GM23248 (cell line): ENCODE measurements around the gene MTFR1L.

ENCODE experiments used
- EZH2 ChIP-seq: fragments of 200-600 bp; sonication (generic); IDR thresholded peaks from 2 replicates; pipeline ENCODE4 v1.6.1; 2018; ENCODE audit warnings: antibody characterized with exemption, mild to moderate bottlenecking; ENCODE audit not compliant: insufficient read depth, poor library complexity, severe bottlenecking
- EZH2phosphoT487 ChIP-seq: fragments of 200-600 bp; sonication (generic); IDR thresholded peaks from 2 replicates; pipeline ENCODE4 v1.6.1; 2018; ENCODE audit warnings: antibody characterized with exemption, moderate library complexity, mild to moderate bottlenecking, low read depth; ENCODE audit not compliant: insufficient read depth

- TF ChIP-seq EZH2 (no peak), EZH2phosphoT487 (no peak)
Measured at GRCh38 chr1:25814549-25815087, 5.1 kb upstream of the MTFR1L start.
